Suprapubic skin (tissue), 4 donors: ENCODE results near the gene ZNRD2.

Experiments used
- POLR2A ChIP-seq, 2 donors: fragments of 450-650 bp; IDR thresholded peaks; one replicate each; pipeline ENCODE4 v1.6.1; 2017; ENCODE audit warnings: antibody characterized with exemption in 2 of 2, mild to moderate bottlenecking in 2 of 2, moderate library complexity in 2 of 2
- POLR2AphosphoS5 ChIP-seq, 3 donors: sonication (generic); formaldehyde crosslinking; IDR thresholded peaks; one replicate each; pipeline ENCODE4 v1.6.1; 2017; ENCODE audit warnings: antibody characterized with exemption in 3 of 3
- TF ChIP-seq, protein P1 (sequence below), 2 donors: fragments of 200-600 bp in 1 of 2; fragments of 450-650 bp in 1 of 2; sonication (generic) in 1 of 2; IDR thresholded peaks; one replicate each; pipeline ENCODE4 v1.5.1; 2016 to 2019; ENCODE audit warnings: antibody characterized with exemption in 2 of 2, mild to moderate bottlenecking in 1 of 2, moderate library complexity in 1 of 2

DNA sequence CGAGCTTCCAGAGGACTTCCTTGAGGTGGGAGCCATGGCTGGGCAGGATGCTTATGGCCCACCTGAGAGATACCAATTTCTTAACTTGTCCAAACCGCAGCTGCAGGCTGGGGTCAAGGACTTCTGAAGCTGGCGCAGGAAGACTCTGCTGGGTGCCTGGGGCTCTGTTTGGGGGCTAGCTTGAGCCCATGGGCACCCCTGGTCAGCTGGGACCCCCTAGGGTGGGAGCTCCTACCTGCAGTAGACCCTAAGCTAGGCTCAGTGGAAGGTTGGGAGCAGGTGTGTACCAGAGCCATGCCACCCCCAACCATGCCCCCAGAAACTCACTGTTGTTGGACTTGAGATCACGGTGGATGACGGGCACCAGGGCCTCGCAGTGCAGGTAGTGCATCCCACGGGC, 42.4 kb downstream of the ZNRD2 start:
- TF ChIP-seq, protein P1, sequence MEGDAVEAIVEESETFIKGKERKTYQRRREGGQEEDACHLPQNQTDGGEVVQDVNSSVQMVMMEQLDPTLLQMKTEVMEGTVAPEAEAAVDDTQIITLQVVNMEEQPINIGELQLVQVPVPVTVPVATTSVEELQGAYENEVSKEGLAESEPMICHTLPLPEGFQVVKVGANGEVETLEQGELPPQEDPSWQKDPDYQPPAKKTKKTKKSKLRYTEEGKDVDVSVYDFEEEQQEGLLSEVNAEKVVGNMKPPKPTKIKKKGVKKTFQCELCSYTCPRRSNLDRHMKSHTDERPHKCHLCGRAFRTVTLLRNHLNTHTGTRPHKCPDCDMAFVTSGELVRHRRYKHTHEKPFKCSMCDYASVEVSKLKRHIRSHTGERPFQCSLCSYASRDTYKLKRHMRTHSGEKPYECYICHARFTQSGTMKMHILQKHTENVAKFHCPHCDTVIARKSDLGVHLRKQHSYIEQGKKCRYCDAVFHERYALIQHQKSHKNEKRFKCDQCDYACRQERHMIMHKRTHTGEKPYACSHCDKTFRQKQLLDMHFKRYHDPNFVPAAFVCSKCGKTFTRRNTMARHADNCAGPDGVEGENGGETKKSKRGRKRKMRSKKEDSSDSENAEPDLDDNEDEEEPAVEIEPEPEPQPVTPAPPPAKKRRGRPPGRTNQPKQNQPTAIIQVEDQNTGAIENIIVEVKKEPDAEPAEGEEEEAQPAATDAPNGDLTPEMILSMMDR (IDR thresholded peaks at IDR 0.05), result no peak
- no peak for TF ChIP-seq POLR2AphosphoS5 (IDR thresholded peaks at IDR 0.05)
- TF ChIP-seq POLR2A (IDR thresholded peaks at IDR 0.05), result no peak
